ENCODE data around the gene CTTNBP2.

GRCh38 chr7:117739085-117739484 is 134.2 kb downstream of the CTTNBP2 start:
- TF ChIP-seq CTCF (IDR thresholded peaks at IDR 0.05; ENCODE audit: poor library complexity): no peak
- no peak for TF ChIP-seq EZH2 (IDR thresholded peaks at IDR 0.05; ENCODE audit: borderline replicate concordance)
